Vagina (tissue), 2 donors: ENCODE data around the gene SRGAP2B.
"Not testable (repeated sequence)": the region's sequence is repeated elsewhere in the genome, so short reads cannot be mapped to it uniquely, and the experiment has no call there.

Experiments
- POLR2A ChIP-seq, 2 donors: fragments of 450-650 bp; IDR thresholded peaks; one replicate each; pipeline ENCODE4 v1.6.1; 2017; ENCODE audit warnings: antibody characterized with exemption in 2 of 2, mild to moderate bottlenecking in 2 of 2, moderate library complexity in 2 of 2
- POLR2AphosphoS5 ChIP-seq, 2 donors: sonication (generic); formaldehyde crosslinking; IDR thresholded peaks; one replicate each; pipeline ENCODE4 v1.9.0; 2017; ENCODE audit warnings: antibody characterized with exemption in 2 of 2, mild to moderate bottlenecking in 2 of 2, low read depth in 1 of 2; ENCODE audit not compliant: insufficient read depth in 1 of 2

DNA sequence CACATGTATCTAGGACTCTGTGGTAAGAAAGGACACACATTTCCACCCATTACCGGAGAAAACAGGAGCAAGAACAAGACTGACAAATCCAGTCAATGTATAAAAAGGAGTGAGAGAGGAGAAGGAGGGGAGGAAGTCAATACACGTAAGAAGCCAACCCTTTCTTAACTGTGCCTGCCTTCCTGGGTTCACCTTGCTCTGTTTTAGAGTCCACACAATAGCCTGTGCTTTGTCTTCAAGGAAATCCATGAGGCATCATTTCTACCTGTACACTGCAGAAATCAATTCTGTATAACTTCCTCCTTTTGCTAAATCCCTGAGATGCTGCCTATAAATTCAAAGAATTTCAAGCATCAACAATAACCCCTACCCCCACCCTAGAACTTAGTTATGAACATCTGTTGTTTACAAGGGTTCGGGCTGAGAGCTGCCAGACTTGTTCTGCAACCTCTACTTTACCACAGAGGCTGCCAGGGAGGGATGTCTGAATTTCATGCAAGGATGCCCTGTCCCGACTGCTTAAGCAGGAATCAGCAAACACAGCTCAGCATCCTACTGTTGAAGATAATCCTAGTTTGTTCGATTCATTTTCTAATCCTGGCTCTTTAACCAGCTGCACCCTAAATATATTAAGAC is 115.0 kb downstream of the SRGAP2B start:
- not testable (repeated sequence) for TF ChIP-seq POLR2AphosphoS5 (IDR thresholded peaks at IDR 0.05; ENCODE audit: insufficient read depth in 1 of 2, low read depth in 1 of 2); POLR2A (IDR thresholded peaks at IDR 0.05)
